NCI-H2107 treated with DMSO at 0.1 percent for 48 hours (cell line): ENCODE data around the gene UTY.
"Not testable (repeated sequence)": the region's sequence is repeated elsewhere in the genome, so short reads cannot be mapped to it uniquely, and the experiment has no call there.

Experiments
- DNase-seq: peaks from one replicate; lab custom pipeline; 2025; ENCODE audit not compliant: unreplicated experiment; lab: John Stamatoyannopoulos, UW

UTY gene

DNA sequence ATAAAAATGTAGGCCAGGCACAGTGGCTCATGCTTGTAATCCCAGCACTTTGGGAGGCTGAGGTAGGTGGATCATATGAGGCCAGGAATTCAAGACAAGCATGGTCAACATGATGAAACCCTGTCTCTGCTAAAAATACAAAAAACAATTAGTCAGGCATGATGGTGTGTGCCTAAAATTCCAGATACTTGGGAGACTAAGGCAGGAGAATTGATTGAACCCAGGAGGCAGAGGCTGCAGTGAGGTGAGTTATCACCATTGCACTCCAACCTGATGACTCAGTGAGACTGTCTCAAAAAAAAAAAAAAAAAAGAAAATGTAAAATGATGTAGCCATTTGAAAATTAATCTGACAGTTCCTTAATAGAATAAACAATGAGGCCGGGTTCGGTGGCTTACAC, 171.9 kb downstream of the UTY start:
- DNase-seq: no peak

DNA sequence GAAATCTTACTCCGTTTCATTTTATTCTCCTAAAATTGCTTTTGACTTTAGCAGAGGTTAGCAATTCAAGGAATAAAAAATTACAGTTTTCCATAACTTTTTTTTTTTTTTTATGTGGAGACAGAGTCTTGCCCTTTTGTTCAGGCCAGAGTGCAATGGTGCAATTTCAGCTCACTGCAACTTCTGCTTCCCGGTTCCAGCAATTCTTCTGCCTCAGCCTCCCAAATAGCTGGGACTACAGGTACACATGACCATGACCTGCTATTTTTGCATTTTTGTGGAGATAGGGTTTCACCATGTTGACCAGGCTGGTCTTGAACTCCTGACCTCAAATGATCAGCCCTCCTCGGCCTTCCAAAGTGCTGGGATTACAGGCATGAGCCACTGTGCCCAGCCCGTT, 179.0 kb downstream of the UTY start:
- DNase-seq: no peak

DNA sequence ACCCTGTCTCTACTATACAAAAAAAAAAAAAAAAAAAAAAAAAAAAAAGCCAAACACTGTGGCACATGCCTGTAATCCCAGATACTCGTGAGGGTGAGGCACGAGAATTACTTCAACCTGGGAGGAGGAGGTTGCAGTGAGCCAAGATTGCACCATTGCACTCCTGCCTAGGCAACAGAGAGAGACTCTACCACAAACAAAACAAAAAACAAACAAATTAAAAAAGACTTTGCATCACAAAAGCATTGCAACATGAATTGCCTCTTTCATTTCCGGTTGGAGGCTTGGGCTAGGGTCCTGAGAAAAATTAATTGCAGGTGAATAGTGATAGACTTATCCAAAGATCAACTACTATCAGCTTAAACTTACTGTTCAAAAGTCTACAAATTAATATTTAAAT, 180.4 kb downstream of the UTY start:
- DNase-seq: no peak

DNA sequence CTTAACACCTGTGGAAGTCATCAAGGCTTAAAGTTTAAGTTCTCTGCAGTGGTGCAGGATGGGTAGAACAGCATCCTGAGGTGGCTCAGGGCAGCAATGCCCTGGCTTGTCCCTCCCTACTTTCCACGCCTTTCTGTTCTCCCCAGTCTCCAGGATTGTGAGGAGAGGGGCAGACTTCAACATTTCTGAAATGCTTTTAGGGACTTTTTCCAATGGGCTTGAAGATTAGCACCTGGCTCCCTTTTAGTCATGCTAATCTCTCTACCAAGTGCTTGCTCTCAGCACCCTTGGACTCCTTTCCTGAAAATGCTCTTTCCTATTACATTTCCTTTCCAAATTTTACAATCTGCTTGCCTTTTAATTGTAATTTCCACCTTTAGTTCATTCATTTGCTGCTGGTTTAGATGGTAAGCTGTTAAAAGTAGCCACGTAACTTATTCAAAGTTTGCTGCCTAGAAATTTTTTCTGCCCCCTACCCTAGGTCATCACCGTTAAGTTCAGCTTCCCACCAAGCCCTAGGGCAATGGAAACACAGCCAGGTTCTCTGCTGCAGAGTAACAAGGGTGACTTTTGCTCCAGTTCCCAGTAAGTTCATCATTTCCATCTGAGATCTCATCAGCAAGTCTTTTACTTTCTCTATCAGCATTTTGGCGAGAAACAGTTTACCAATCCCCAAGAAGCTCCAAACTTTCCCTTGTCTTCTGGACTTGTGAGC, 183.5 kb downstream of the UTY start:
- DNase-seq: no peak

DNA sequence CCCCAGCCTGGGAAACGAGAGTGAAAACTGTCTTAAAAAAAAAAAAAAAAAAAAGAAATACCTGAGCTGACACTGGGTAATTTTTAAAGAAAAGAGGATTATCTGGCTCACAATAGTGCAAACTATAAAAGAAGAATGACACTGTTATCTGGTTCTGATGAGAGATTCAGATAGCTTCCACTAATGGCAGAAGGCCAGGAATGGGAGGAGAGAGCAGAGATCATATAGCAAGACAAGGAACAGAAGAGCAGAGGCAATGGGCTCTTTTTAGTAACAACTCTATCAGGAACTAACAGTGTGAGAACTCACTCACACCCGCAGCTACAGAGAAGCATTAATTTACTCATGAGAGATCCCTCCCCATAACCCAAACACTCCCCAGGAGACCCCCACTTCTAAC, 184.8 kb downstream of the UTY start:
- DNase-seq: no peak

DNA sequence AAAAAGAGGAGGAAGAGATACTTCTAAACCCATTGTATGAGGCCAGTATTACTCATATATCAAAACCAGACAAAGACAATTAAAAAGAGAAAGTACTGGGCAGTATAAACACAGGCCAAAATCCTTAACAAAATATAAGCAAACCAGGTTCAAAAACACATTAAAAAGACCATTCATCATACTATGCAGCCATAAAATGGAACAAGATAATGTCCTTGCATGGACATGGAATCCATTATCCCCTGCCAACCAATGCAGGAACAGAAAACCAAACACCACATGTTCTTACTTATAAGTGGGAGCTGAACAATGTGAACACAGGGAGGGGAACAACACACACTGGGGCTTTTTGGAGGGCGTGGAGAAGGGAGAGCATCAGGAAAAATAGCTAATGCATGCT, 188.6 kb downstream of the UTY start:
- DNase-seq: no peak

DNA sequence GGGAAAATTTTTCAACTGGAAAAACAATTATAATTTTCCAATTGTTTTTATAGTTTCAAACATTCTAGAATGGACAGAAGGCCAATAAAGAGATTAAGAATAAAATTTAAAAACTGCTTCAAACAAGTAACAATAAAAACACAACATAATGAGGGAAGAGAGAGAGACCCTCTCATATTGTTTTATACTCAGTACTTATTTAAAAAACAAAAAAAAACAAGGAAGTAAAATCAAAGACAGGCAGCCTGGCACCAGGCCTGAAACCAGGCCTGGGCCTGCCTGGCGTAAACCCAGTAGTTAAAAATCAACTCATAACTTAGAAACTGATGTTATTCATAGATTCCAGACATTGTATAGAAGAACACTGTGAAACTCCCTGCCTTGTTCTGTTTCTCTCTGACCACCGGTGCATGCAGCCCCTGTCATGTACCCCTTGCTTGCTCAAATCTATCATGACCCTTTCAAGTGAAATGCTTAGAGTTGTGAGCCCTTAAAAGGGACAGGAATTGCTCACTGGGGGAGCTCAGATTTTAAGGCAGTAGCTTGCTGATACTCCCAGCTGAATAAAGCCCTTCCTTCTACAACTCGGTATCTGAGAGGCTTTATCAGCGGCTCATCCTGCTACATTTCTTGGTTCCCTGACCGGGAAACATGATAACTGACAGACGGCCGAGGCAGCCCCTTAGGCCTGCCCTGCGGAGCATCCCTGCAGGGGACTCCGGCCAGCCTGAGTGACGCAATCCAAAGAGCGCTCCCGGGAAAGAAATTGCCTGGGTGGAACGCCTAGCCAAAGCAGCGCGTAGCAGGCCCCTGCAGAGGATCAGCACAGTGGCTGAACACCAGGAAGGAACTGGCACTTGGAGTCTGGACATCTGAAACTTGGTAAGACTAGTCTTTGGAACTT, 197.4 kb downstream of the UTY start:
- not testable (repeated sequence) for DNase-seq

DNA sequence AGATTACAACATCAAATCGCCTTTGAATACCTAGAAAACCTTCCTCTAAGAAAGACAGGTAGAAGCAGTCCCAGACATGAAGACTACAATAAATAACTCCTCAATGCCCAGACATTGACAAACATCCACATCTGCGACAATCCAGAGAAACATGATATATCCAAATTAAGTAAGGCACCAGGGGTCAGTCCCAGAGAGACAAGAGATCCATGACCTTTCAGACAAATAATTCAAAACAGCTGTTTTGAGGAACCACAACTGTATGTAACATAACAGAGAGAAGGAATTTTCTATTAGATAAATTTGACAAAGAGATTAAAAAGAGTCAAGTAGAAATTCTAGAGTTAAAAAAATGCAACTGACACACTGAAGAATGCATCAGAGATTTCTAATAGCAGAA, 200.3 kb downstream of the UTY start:
- no peak for DNase-seq

DNA sequence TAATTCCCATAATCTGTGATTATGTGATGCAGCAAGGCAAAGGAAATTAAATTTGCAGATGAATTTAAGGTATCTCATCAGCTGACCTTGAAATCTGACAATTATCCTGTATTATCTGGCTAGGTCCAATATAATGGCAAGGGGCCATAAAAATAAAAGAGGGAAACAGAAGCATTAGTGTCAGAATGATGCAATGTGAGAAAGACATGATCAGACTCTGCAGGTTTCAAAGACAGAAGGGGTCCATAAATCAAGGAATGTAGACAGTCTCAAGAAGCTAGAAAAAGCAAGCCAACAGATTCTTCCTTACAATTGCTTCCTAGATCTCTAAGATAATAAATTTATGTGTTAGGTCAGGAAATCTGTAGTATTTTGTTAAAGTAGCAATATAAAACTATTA, 208.1 kb downstream of the UTY start:
- no peak for DNase-seq

DNA sequence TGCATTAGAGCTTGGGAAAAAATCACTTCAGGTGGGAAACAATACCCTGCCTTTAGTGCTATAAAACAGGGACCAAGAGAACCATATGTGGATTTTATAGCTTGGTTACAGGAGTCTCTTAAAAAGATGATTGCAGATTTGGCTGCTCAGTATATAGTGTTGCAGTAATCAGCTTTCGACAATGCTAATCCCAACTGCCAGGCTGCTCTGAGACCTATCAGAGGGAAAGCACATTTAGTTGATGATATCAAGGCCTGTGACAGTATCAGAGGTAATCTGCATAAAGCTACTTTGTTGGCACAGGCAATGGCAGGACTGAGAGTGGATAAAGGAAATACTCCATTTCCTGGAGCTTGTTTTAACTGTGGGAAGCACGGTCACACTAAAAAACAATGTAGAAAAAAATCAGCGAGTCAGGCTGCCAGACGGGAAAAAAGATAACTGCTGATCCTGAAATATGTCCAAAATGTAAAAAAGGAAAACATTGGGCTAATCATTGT, 225.8 kb downstream of the UTY start:
- DNase-seq: not testable (repeated sequence)

DNA sequence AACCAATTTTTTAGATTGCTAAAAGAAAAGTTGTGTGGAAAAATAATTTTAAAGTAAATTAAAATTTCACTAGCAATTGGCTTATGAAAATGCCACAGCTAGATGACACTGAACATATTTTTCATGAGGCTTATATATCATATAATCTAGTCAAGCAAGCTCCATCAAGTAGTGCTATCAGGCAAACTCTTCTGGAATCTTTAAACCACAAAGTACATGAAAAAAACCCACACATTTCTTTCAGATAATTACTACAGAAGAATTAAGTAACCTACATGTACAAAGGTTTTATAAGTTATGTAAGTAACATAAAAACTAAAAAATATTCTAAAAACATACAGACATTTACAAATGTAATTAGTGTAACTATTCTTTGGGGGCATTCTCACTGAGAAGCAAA, 229.4 kb downstream of the UTY start:
- DNase-seq: no peak

DNA sequence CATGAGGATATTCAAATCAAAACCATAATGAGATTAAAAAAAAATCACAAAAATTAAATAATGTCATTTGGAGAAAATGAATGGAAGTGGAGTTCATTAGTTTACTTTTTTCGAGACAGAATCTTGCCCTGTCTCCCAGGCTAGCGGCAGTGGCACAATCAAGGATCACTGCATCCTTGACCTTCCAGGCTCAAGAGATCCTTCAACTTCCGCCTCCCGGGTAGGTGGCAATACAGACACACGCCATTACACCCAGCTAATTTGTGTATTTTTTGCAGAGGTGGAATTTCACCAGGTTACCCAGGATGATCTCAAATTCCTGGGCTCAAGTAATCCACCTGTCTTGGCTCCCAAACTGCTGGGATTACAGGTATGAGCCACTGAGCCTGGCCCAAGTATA, 236.1 kb downstream of the UTY start:
- no peak for DNase-seq

DNA sequence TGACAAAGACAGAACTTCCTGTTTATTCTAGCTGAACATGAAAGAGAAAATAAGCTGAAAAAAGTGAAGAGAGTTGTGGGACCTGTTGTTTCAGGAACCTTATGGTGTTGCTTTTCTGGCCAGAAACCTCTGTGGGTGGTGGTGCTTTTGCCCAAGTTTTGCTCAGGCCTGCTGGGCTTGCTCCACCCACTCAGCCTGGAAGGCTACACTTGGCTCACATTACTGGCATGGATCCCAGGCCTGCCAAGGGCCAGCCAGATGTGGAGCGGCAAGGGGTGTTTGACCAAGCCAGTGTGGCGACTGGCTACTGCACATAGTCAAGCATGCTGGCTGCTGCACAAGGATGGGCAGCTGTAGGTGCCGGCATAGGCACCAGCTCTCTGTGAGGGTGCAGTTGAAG, 245.9 kb downstream of the UTY start:
- DNase-seq: no peak

DNA sequence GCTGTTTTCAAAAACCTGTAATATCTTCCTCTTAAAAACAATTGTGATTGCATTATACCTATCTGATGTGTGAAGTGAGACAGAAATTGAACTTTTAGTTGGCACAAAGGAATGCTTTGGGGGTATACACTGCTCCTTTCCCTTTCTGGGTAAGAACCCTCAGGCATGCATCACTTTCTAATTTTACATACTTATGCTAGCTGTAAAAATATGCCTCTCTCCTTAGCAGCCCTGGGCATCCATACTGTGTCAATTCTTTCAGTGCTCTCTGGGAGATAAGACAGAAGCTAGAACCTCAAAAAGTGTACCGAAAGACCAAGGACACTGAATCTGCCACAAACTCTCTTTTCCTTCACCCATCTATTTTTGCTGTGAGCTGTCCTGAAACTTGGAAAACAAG, 246.7 kb downstream of the UTY start:
- no peak for DNase-seq

DNA sequence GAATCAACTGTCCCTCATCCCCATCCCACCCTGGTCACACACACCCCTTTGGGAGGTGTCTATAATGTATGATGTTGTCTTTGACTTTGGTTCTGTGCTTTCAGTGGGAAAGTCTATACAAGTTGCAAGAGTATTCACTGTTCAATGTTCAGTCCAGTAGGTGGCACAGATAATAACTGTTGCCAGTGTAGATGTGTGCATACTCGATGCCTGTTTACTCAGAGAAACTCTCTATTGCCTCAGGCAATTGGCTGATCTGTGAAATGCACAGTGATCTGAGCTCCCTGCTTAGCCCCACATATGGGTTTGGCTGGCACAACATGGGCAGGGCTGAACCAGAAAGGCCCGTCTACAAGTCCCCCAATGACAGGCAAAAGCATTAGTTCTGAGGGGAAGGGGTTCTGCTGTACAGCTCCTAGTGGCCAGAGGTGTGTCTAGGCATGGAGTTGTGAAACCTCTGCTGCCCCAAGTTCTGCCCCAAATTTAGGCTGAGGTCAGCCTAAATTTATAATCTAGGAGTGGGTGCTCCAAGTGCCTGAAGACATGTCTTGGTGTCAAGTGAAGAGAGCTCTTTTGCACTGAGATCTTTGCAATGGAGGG, 252.4 kb downstream of the UTY start:
- DNase-seq: no peak

DNA sequence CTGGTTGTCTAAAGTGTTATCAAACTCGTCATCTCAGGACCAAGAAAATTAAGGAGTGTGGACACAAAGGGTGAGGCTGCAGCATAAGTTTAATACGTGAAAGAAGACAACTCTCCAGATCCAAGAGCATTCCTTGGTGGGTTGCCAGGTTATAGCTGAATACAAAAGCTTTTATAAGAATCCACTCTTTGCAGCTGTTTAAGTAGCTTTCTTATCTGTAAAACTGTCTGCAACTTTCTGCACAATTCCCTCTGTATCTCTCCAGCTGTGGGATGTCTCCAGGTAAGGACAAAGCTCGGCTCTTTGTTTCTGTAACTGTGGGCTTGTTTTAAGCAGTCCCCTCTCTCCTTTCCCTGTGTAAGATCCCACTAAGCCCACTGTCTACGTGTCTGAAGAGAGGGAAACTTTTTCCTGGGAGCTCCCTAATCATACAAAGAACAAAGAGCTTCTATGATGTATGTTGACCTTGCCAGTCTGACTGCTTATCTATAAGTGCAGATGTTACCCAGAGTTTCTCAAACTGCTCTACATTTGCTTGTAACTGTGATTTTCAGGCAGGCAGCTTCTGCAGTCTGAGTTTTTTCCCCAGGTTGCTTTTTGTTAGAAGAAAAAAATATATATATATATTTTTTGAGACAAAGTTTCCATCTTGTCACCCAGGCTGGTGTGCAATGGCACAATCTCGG, 268.7 kb downstream of the UTY start:
- no peak for DNase-seq

DNA sequence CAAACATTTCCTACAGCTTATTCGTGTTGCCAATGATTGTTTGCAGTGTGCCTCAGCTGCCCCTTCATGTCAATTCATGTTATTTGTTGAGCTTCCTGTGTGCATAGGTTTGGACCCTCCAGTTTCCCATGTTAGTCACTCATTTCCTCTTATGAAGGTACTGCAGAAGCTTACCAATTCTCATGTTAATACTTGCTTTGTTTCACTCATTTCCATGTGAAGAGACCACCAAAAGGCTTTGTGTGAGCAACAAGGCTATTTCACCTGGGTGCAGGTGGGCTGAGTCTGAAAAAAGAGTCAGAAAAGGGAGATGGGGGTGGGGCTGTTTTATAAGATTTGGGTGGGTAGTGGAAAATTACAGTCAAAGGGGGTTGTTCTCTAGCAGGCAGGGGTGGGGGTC, 274.6 kb downstream of the UTY start:
- no peak for DNase-seq
